Trophoblast cell (in vitro differentiated cells and primary cell): ENCODE measurements around the gene WTAP.
A peak's percentile ranks its signal among the peaks of the same experiment; 100 is the strongest.

ENCODE experiments used
- DNase-seq, 2 donors: peaks; one replicate each; pipeline ENCODE4 v3.0.0-alpha.2; 2016
- H2AFZ ChIP-seq: 2 replicates; pipeline ENCODE4 v1.6.1; 2013; ENCODE audit warnings: low read length, moderate library complexity, mild to moderate bottlenecking; ENCODE audit not compliant: insufficient read depth, poor library complexity
- H2AK5ac ChIP-seq: 2 replicates; pipeline ENCODE4 v1.6.1; 2013; ENCODE audit warnings: mild to moderate bottlenecking, low read length
- H2BK120ac ChIP-seq: 2 replicates; pipeline ENCODE4 v1.6.1; 2013; ENCODE audit warnings: low read length, mild to moderate bottlenecking, moderate library complexity; ENCODE audit not compliant: insufficient read depth, poor library complexity
- H2BK12ac ChIP-seq: 2 replicates; pipeline ENCODE4 v1.6.1; 2013; ENCODE audit warnings: mild to moderate bottlenecking, low read length, moderate library complexity
- H2BK5ac ChIP-seq: 2 replicates; pipeline ENCODE4 v1.6.1; 2013; ENCODE audit warnings: low read length, low read depth, moderate library complexity, mild to moderate bottlenecking; ENCODE audit not compliant: poor library complexity
- H3K14ac ChIP-seq: 2 replicates; pipeline ENCODE4 v1.6.1; 2013; ENCODE audit warnings: mild to moderate bottlenecking, low read length
- H3K18ac ChIP-seq: 2 replicates; pipeline ENCODE4 v1.6.1; 2013; ENCODE audit warnings: mild to moderate bottlenecking, low read length
- H3K23ac ChIP-seq: 2 replicates; pipeline ENCODE4 v1.6.1; 2013; ENCODE audit warnings: low read length
- H3K27ac ChIP-seq: 2 replicates; pipeline ENCODE4 v1.5.1; 2013; ENCODE audit warnings: low read depth, mild to moderate bottlenecking, inconsistent platforms, low read length, moderate library complexity
- H3K27me3 ChIP-seq: 2 replicates; pipeline ENCODE4 v1.6.1; 2013; ENCODE audit warnings: inconsistent platforms, mild to moderate bottlenecking, low read length, moderate library complexity; ENCODE audit not compliant: insufficient read depth
- H3K36me3 ChIP-seq, 2 experiments: 1 replicate in 1 of 2; 2 replicates in 1 of 2; pipeline ENCODE4 v1.6.1; 2013; ENCODE audit warnings: low read length in 2 of 2, mild to moderate bottlenecking in 2 of 2, moderate library complexity in 1 of 2; ENCODE audit not compliant: insufficient read depth in 2 of 2, control insufficient read depth in 1 of 2
- H3K4ac ChIP-seq: 2 replicates; pipeline ENCODE4 v1.6.1; 2013; ENCODE audit warnings: low read depth, mild to moderate bottlenecking, low read length, moderate library complexity
- H3K4me1 ChIP-seq, 2 experiments: 1 replicate in 1 of 2; 2 replicates in 1 of 2; pipeline ENCODE4 v1.6.1; 2013; ENCODE audit warnings: low read length in 2 of 2, mild to moderate bottlenecking in 2 of 2, moderate library complexity in 1 of 2; ENCODE audit not compliant: insufficient read depth in 2 of 2, control insufficient read depth in 1 of 2
- H3K4me2 ChIP-seq: 2 replicates; pipeline ENCODE4 v1.6.1; 2013; ENCODE audit warnings: inconsistent platforms, mild to moderate bottlenecking, low read length, moderate library complexity
- H3K4me3 ChIP-seq: 2 replicates; pipeline ENCODE4 v1.5.1; 2013; ENCODE audit warnings: mild to moderate bottlenecking, low read depth, low read length, inconsistent platforms
- H3K79me1 ChIP-seq: one replicate; pipeline ENCODE4 v1.6.1; 2013; ENCODE audit warnings: low read length
- H3K79me2 ChIP-seq: 2 replicates; pipeline ENCODE4 v1.6.1; 2013; ENCODE audit warnings: low read length, mild to moderate bottlenecking; ENCODE audit not compliant: control insufficient read depth, insufficient read depth, poor library complexity
- H3K9ac ChIP-seq: 2 replicates; pipeline ENCODE4 v1.6.1; 2013; ENCODE audit warnings: mild to moderate bottlenecking, low read length
- H3K9me3 ChIP-seq: 2 replicates; pipeline ENCODE4 v1.6.1; 2013; ENCODE audit warnings: low read depth, mild to moderate bottlenecking, control low read depth, inconsistent platforms, low read length; ENCODE audit not compliant: insufficient read depth
- H4K12ac ChIP-seq: 2 replicates; pipeline ENCODE4 v1.6.1; 2013; ENCODE audit warnings: low read depth, mild to moderate bottlenecking, low read length, moderate library complexity
- H4K8ac ChIP-seq: 2 replicates; pipeline ENCODE4 v1.6.1; 2013; ENCODE audit warnings: low read depth, mild to moderate bottlenecking, low read length, moderate library complexity
- H4K91ac ChIP-seq: one replicate; pipeline ENCODE4 v1.6.1; 2013; ENCODE audit warnings: low read depth, mild to moderate bottlenecking, low read length, moderate library complexity
- WGBS: extraction: QIAGEN DNeasy Blood & Tissue Kit; methylation state at CpG from one replicate; pipeline ENCODE4 v1.1.7; 2013; ENCODE audit warnings: missing lambda C conversion rate; ENCODE audit not compliant: insufficient read length, insufficient coverage; ENCODE audit errors: extremely low coverage; 5-methylcytosine and 5-hydroxymethylcytosine counted together

Gene WTAP

GRCh38 chr6:159788276-159788675 lies 61.0 kb downstream of the WTAP start:
- Histone ChIP-seq H2AFZ (peak overlapping the region; percentile 28), H4K8ac (no peak overlapping the region), H3K23ac (no peak overlapping the region), H3K14ac (no peak overlapping the region), H3K4me1 (peaks cover 7 to 9% of the 10 kb centered on the region in 2 experiments), H4K12ac (no peak overlapping the region), H3K9ac (peak overlapping the region; percentile 99), H2BK12ac (no peak overlapping the region), H3K4ac (peak overlapping the region; percentile 99), H2BK5ac (no peak overlapping the region), H3K79me2 (peaks cover 26% of the 10 kb centered on the region), H3K79me1 (peaks cover 14% of the 10 kb centered on the region), H3K4me2 (peak overlapping the region; percentile 84), H3K18ac (no peak overlapping the region), H4K91ac (no peak overlapping the region), H3K27ac (no peak overlapping the region), H3K4me3 (peak overlapping the region; percentile 62), H2AK5ac (no peak overlapping the region), H3K9me3 (no peaks in the 10 kb centered on the region), H3K36me3 (peaks cover 13 to 15% of the 10 kb centered on the region in 2 experiments), H3K27me3 (no peaks in the 10 kb centered on the region), H2BK120ac (no peak overlapping the region)
- WGBS: no CpG with 5 or more reads among the region's 15 CpGs
- peak in 1 of 2 donors; percentile 12 for DNase-seq

- Histone ChIP-seq H3K4ac (peak overlapping the region; percentile 98), H3K36me3 (peaks cover 11% of the 10 kb centered on the region in 2 experiments), H3K4me1 (peaks cover 7 to 9% of the 10 kb centered on the region in 2 experiments), H3K23ac (no peak overlapping the region), H4K12ac (peak overlapping the region; percentile 63), H4K8ac (peak overlapping the region; percentile 48), H2AK5ac (peak overlapping the region; percentile 27), H2BK5ac (peak overlapping the region; percentile 7), H3K27ac (peak overlapping the region; percentile 22), H2BK12ac (no peak overlapping the region), H3K27me3 (no peaks in the 10 kb centered on the region), H4K91ac (peak overlapping the region; percentile 56), H3K9me3 (no peaks in the 10 kb centered on the region), H3K79me2 (peaks cover 26% of the 10 kb centered on the region), H3K9ac (peak overlapping the region; percentile 99), H3K79me1 (peaks cover 14% of the 10 kb centered on the region), H3K14ac (peak overlapping the region; percentile 78), H2AFZ (peak overlapping the region; percentile 68), H3K4me3 (peak overlapping the region; percentile 100), H3K18ac (peak overlapping the region; percentile 52), H3K4me2 (peak overlapping the region; percentile 84), H2BK120ac (peak overlapping the region; percentile 44)
- no CpG with 5 or more reads among the region's 60 CpGs for WGBS
- peak; percentile 77 to 78 for DNase-seq
Observed at GRCh38 chr6:159788753-159789376, 61.6 kb downstream of the WTAP start.

DNA sequence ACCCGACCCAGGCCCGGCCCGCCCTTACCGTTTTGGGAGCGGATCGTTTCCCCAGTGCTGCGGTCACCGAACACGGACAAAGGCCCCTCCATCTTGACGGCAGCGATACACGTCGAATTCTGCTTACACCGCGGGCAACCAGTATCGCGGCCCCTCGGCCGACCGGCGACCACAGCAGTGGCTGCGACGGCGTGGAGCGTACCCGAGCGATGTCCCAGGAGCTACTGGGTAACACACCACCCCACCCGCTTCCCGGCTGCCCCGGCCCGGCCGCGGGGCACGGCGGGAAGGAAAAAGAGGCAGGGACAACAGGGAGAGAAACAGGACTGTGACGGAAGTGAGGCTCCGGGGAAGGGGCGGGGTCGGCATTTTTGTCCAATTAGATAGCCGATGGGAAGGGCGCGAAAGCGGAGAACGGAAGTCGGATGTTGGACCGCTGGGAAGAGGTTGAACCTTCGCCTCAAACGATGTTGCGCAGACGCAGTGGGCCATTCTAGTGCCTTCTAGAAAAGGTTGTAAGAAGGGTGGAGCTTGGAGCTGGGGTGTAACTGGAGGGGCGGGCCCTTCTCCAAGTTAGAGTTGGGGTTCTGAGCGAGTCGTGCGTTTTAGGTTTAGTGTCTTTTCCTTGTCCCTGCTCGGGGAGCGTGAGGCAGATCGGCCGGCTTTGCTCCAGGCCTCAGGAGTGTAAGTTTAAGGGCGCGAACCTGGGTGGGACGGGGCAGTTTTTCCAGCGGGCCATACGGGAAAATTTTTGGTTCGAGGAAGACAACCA lies 62.3 kb downstream of the WTAP start, which contains the start of gene TCP1:
Gene TCP1 (minus strand): TSS at position 226 of the 772 bp plus-strand sequence. CDS start 134 bp downstream, at position 92.
- H2BK120ac ChIP-seq: peak within 1 kb of the TSS; percentile 59
- H3K14ac ChIP-seq: peak within 1 kb of the TSS; percentile 78
- H3K36me3 ChIP-seq: peaks cover 8 to 9% of the 10 kb centered on the region in 2 experiments
- no peaks in the 10 kb centered on the region for H3K9me3 ChIP-seq
- peak; percentile 100 for DNase-seq
- H3K4me3 ChIP-seq: peak within 1 kb of the TSS; percentile 100
- H3K27ac ChIP-seq: peak within 1 kb of the TSS; percentile 80
- peak within 1 kb of the TSS; percentile 73 for H4K12ac ChIP-seq
- H3K4ac ChIP-seq: peak within 1 kb of the TSS; percentile 99
- peaks cover 14% of the 10 kb centered on the region for H3K79me1 ChIP-seq
- peak within 1 kb of the TSS; percentile 84 for H3K4me2 ChIP-seq
- peak within 1 kb of the TSS; percentile 79 for H4K8ac ChIP-seq
- H3K9ac ChIP-seq: peak within 1 kb of the TSS; percentile 99
- H2AK5ac ChIP-seq: peak within 1 kb of the TSS; percentile 27
- peak within 1 kb of the TSS; percentile 76 for H4K91ac ChIP-seq
- H2BK12ac ChIP-seq: no peak within 1 kb of the TSS
- WGBS: no CpG with 5 or more reads among the region's 64 CpGs
- H3K79me2 ChIP-seq: peaks cover 26% of the 10 kb centered on the region
- peak within 1 kb of the TSS; percentile 81 for H3K18ac ChIP-seq
- peak within 1 kb of the TSS; percentile 68 for H2AFZ ChIP-seq
- H2BK5ac ChIP-seq: peak within 1 kb of the TSS; percentile 71
- no peaks in the 10 kb centered on the region for H3K27me3 ChIP-seq
- H3K23ac ChIP-seq: no peak within 1 kb of the TSS
- H3K4me1 ChIP-seq: peaks cover 7 to 9% of the 10 kb centered on the region in 2 experiments

DNA sequence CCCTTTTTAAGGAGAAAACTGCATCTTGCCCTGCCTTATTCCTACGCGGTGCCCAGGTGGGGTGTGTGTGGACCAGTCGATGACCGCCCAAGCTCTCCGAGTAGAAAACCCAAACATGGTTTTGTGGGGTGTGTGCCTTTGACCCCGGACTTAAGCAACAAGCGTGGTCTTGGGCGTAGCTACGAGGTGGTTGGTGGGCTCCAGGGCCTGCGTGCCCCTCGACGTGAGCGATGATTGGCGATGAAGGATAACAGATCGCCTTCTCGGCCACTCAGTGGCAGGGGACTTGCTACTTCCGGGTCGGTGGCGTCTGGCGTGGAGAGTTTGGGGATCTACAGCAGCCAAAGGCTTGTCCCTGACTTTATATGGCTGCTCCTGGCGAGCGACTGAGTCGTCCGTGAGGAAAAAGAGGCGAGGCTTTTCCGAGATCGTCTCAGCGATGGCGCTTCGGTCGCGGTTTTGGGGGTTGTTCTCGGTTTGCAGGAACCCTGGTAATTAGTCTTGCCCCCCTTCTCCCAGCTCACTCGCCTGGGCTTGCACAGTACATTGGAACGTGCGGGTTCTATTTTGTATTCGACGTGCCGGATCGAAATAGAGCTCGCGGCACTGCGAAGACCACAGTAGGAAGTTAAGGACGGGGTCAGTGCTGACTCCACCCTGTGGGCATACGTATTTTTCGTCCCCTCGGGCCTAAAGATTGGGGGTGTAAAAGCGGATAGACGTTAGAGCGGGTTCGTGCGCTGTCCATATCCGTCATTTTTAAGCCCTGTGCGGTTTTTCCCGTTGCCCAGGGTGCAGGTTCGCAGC lies 63.0 kb downstream of the WTAP start, which contains the start of gene MRPL18:
Gene MRPL18 (plus strand): TSS at position 319 of the 807 bp plus-strand sequence. CDS start 121 bp downstream, at position 440.
- H3K18ac ChIP-seq: peak within 1 kb of the TSS; percentile 81
- no CpG with 5 or more reads among the region's 56 CpGs for WGBS

More for the DNA sequence above, 63.0 kb downstream of the WTAP start, which contains the start of gene MRPL18:
- Histone ChIP-seq H3K4ac (peak within 1 kb of the TSS; percentile 98), H3K9me3 (no peaks in the 10 kb centered on the region), H4K12ac (peak within 1 kb of the TSS; percentile 73), H2BK5ac (peak within 1 kb of the TSS; percentile 71), H3K23ac (no peak within 1 kb of the TSS), H3K79me2 (peaks cover 24% of the 10 kb centered on the region), H3K79me1 (peaks cover 14% of the 10 kb centered on the region), H3K4me2 (peak within 1 kb of the TSS; percentile 84), H3K4me1 (peaks cover 7 to 9% of the 10 kb centered on the region in 2 experiments), H3K36me3 (peaks cover 6 to 9% of the 10 kb centered on the region in 2 experiments), H2AFZ (peak within 1 kb of the TSS; percentile 86), H2BK12ac (no peak within 1 kb of the TSS), H4K91ac (peak within 1 kb of the TSS; percentile 76), H4K8ac (peak within 1 kb of the TSS; percentile 79), H3K27me3 (no peaks in the 10 kb centered on the region), H3K4me3 (peak within 1 kb of the TSS; percentile 100), H3K9ac (peak within 1 kb of the TSS; percentile 99), H3K27ac (peak within 1 kb of the TSS; percentile 80), H2BK120ac (peak within 1 kb of the TSS; percentile 59), H3K14ac (peak within 1 kb of the TSS; percentile 78), H2AK5ac (peak within 1 kb of the TSS; percentile 31)
- peak; percentile 80 to 83 for DNase-seq
